GM12801 (cell line): Measurements from ENCODE around the gene RGS7.

Source experiments
- CTCF ChIP-seq: IDR thresholded peaks from one replicate; pipeline ENCODE4 v1.5.1; 2011; ENCODE audit warnings: control low read depth; ENCODE audit not compliant: insufficient read length; ENCODE audit errors: extremely low read depth

RGS7 gene

GRCh38 chr1:241181971-241182370 lies 175.0 kb downstream of the RGS7 start:
- TF ChIP-seq CTCF = no peak

- no peak for TF ChIP-seq CTCF
Measured at GRCh38 chr1:241181471-241181870, 175.5 kb downstream of the RGS7 start.

- no peak for TF ChIP-seq CTCF
Measured at GRCh38 chr1:241180569-241180968, 176.4 kb downstream of the RGS7 start.

GRCh38 chr1:241177660-241178059 lies 179.3 kb downstream of the RGS7 start:
- TF ChIP-seq CTCF = no peak

- TF ChIP-seq CTCF = no peak
Measured at GRCh38 chr1:241172486-241172885, 184.5 kb downstream of the RGS7 start.

- TF ChIP-seq CTCF = no peak
Measured at GRCh38 chr1:241171991-241172390, 185.0 kb downstream of the RGS7 start.

- TF ChIP-seq CTCF = no peak
Measured at GRCh38 chr1:241167121-241167630, 189.8 kb downstream of the RGS7 start.

- no peak for TF ChIP-seq CTCF
Measured at GRCh38 chr1:241166625-241167024, 190.4 kb downstream of the RGS7 start.
